HepG2 (cell line): ENCODE results near the gene TNIP1. TPM values are rescaled to one million over a fixed set of nuclear protein-coding genes. Genes with fewer than 3 reads are reported as not detected.

Experiments used
- ATAC-seq: fragments of 200-7000 bp; cut with Tn5 transposase; 3 replicates; pipeline ENCODE4 v1.9.1; 2020; ENCODE audit warnings: mild to moderate bottlenecking, moderate library complexity
- BruUV-seq: library from RNA; stranded (reverse); fragments of 400-500 nt; replicated peaks from 2 replicates; lab custom pipeline; 2021; lab: Mats Ljungman, UMichigan
- CTCF ChIA-PET: fragments of 300-600 bp; formaldehyde crosslinking; extraction: SDS; loops from one replicate; lab custom pipeline; 2021; ENCODE audit warnings: low total read pairs, inconsistent platforms, low intra/inter-chr PET ratio; lab: Yijun Ruan, JAX
- POLR2A ChIA-PET: fragments of 350-600 bp; sonication (Branson Sonifier 250); formaldehyde crosslinking; loops from one replicate; lab custom pipeline; 2020; ENCODE audit warnings: antibody characterized with exemption, inconsistent platforms; lab: Yijun Ruan, JAX
- DNase-seq: peaks from one replicate; pipeline ENCODE4 v3.0.0-alpha.2; 2015; ENCODE audit warnings: low spot score
- FAIRE-seq: peaks from 3 replicates; lab custom pipeline; 2011; peaks lifted over from hg19 to GRCh38; lab: Jason Lieb, UNC
- H2AFZ ChIP-seq: one replicate; pipeline ENCODE4 v1.6.1; 2011; ENCODE audit warnings: low read length, inconsistent platforms
- H3K27ac ChIP-seq: fragments of 300-600 bp; 3 replicates; pipeline ENCODE4 v1.8.0; 2011; ENCODE audit warnings: mixed run types, mild to moderate bottlenecking, mixed read lengths, low read length, inconsistent platforms; ENCODE audit not compliant: insufficient read depth; ENCODE audit errors: extremely low read length
- H3K27me3 ChIP-seq, 2 experiments: fragments of 200-600 bp in 1 of 2; 2 replicates in 1 of 2; 3 replicates in 1 of 2; pipeline versions ENCODE4 v1.6.0 to v1.8.0; 2011; ENCODE audit warnings: low read length in 2 of 2, mild to moderate bottlenecking in 2 of 2, moderate library complexity in 2 of 2, inconsistent platforms in 1 of 2; ENCODE audit not compliant: insufficient read depth in 2 of 2, control insufficient read depth in 1 of 2
- H3K36me3 ChIP-seq, 2 experiments: fragments of 200-600 bp in 1 of 2; replicated peaks in 1 of 2; 2 replicates in 1 of 2; 3 replicates in 1 of 2; pipeline versions ENCODE4 v1.5.1 to v1.8.0; 2011; ENCODE audit warnings: low read length in 2 of 2, inconsistent platforms in 1 of 2; ENCODE audit not compliant: insufficient read depth in 2 of 2, control insufficient read depth in 1 of 2
- H3K4me1 ChIP-seq: 2 replicates; pipeline ENCODE4 v1.5.1; 2012; ENCODE audit warnings: low read length, inconsistent platforms; ENCODE audit not compliant: insufficient read depth
- H3K4me2 ChIP-seq: 2 replicates; pipeline ENCODE4 v1.6.0; 2011; ENCODE audit warnings: low read depth, low read length, inconsistent platforms
- H3K4me3 ChIP-seq, 3 experiments: fragments of 200-600 bp in 1 of 3; sonication (generic), shearing (Covaris generic) in 1 of 3; replicated peaks in 1 of 3; 2 replicates each; pipeline ENCODE4 v1.5.1; 2011 to 2016; ENCODE audit warnings: low read length in 3 of 3, inconsistent platforms in 2 of 3, low read depth in 2 of 3, mild to moderate bottlenecking in 2 of 3, control low read depth in 1 of 3, mixed read lengths in 1 of 3; ENCODE audit not compliant: insufficient read depth in 1 of 3
- H3K79me2 ChIP-seq: one replicate; pipeline ENCODE4 v1.6.1; 2011; ENCODE audit warnings: low read length, inconsistent platforms; ENCODE audit not compliant: insufficient read depth
- H3K9ac ChIP-seq: 2 replicates; pipeline ENCODE4 v1.6.0; 2011; ENCODE audit warnings: mild to moderate bottlenecking, low read depth, low read length, inconsistent platforms; ENCODE audit not compliant: insufficient read depth
- H3K9me3 ChIP-seq: 2 replicates; pipeline ENCODE4 v1.5.1; 2012; ENCODE audit warnings: mild to moderate bottlenecking, low read length
- H4K20me1 ChIP-seq: 2 replicates; pipeline ENCODE4 v1.6.0; 2011; ENCODE audit warnings: inconsistent platforms, mild to moderate bottlenecking, low read length, moderate library complexity; ENCODE audit not compliant: insufficient read depth
- CENPX ChIP-seq: sonication (generic); formaldehyde crosslinking; IDR thresholded peaks from 2 replicates; pipeline ENCODE4 v1.9.0; 2021; ENCODE audit warnings: mild to moderate bottlenecking, missing genetic modification reagents, moderate library complexity
- TCF12 ChIP-seq, 2 experiments: fragments of 450-650 bp in 1 of 2; sonication (generic) in 1 of 2; formaldehyde crosslinking in 1 of 2; IDR thresholded peaks; 2 replicates each; pipeline versions ENCODE4 v1.6.1 to v1.8.0; 2017 to 2022; ENCODE audit warnings: antibody characterized with exemption in 1 of 2, mild to moderate bottlenecking in 1 of 2, missing genetic modification reagents in 1 of 2, moderate library complexity in 1 of 2
- THAP11 ChIP-seq: IDR thresholded peaks from 2 replicates; pipeline ENCODE4 v1.6.1; 2016; ENCODE audit warnings: missing biosample characterization, missing genetic modification reagents
- ZNF776 ChIP-seq: sonication (generic); formaldehyde crosslinking; IDR thresholded peaks from 2 replicates; pipeline ENCODE4 v1.4.0; 2020; ENCODE audit warnings: mild to moderate bottlenecking, missing genetic modification reagents
- WGBS: methylation state at CpG from one replicate; pipeline ENCODE4 v1.1.6; 2017; ENCODE audit warnings: low lambda C conversion rate; 5-methylcytosine and 5-hydroxymethylcytosine counted together
- in situ Hi-C: cut with HindIII; loops from 2 replicates; pipeline ENCODE4 v1.10.0; 2017; ENCODE audit warnings: low pct_unique_long_range_greater_than_20kb; ENCODE audit not compliant: extremely low pct_ligation_motif_present
- intact Hi-C: fragments of 100-400 bp; cut with micrococcal nuclease; formaldehyde crosslinking; loops from one replicate; pipeline ENCODE4 v1.10.0; 2022; ENCODE audit not compliant: unreplicated experiment
- polyA plus RNA-seq, 8 experiments: library from polyadenylated mRNA; depleted of rRNA in 3 of 8; stranded (reverse) in 7 of 8; unstranded in 1 of 8; fragments of >200 nt; fragmentation: Illumina TruSeq in 4 of 8; extraction: Trizol in 4 of 8; gene quantifications; 2 replicates each; pipeline versions ENCODE4 v1.2.1 to v1.2.3, GENCODE V29; 2011 to 2016; ENCODE audit warnings: low read depth in 4 of 8, missing spikeins in 1 of 8, mixed read lengths in 1 of 8; ENCODE audit not compliant: insufficient read depth in 1 of 8
- total RNA-seq, 5 experiments: library from RNA; depleted of rRNA; stranded (reverse); fragments of >200 nt; fragmentation: Illumina TruSeq; extraction: Trizol; gene quantifications; 2 replicates each; pipeline ENCODE4 v1.2.3, GENCODE V29; 2016; ENCODE audit warnings: low read depth in 1 of 5
- TF ChIP-seq, protein P1 (sequence below): sonication (generic); formaldehyde crosslinking; IDR thresholded peaks from 2 replicates; pipeline ENCODE4 v1.4.0; 2020; ENCODE audit warnings: low read depth, mild to moderate bottlenecking, missing genetic modification reagents
- TF ChIP-seq, protein P2 (sequence below): sonication (generic); formaldehyde crosslinking; IDR thresholded peaks from 2 replicates; pipeline ENCODE4 v1.8.0; 2022; ENCODE audit warnings: mild to moderate bottlenecking, missing genetic modification reagents, moderate library complexity
- TF ChIP-seq, protein P3 (sequence below): sonication (generic); formaldehyde crosslinking; IDR thresholded peaks from 2 replicates; pipeline ENCODE4 v1.5.0; 2020; ENCODE audit warnings: mild to moderate bottlenecking, missing genetic modification reagents, moderate library complexity

TNIP1 gene
- total and polyA plus RNA-seq, 2 of the 13 experiments (the other 11 are each of a cell fraction or from before 2014, with no cell fraction given), result 26.2 to 45.9 TPM

DNA sequence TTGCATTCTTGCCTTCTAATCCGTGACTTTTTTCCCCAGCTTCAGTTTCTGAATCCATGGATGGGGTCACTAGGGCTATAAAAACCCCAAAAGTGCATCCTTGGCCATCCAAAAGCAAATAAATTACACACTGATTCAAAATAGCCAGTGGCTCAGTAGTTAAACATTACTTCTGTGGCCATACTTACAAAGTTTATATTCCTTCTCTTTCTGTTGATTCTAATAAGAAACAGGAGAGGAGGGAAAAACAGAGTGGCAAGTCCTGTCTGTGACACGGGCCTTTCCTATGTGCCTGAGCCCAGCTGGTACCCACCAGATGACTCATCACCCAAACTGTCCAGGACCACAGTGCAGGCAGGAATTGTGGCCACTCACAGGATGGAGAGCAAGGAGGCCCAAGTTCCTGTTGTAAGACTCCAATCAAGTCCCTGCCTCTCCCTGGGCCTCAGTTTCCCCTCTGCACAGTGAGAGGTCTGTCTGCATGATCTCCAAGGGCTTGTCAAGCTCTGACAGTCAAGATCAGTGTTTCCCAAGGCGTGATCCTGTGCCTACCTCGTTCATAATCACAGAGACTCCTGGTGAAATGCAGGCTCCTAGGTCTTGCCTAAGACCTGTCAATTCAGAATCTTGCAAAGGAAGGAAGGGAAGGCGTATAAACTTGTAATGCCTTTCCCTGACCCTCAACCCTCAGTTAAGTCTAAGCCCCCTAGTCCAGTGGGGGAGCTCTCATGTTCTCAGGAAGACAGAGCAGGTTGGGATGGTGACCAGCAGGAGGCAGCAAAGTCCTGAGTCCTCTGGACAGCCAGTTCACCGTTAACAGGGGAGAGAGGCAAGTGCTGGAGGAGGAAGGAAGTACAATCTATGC, 29.5 kb downstream of the TNIP1 start (continued):
- TF ChIP-seq THAP11, result peak; percentile 51; the same call in 1 of the 2 replicates

DNA sequence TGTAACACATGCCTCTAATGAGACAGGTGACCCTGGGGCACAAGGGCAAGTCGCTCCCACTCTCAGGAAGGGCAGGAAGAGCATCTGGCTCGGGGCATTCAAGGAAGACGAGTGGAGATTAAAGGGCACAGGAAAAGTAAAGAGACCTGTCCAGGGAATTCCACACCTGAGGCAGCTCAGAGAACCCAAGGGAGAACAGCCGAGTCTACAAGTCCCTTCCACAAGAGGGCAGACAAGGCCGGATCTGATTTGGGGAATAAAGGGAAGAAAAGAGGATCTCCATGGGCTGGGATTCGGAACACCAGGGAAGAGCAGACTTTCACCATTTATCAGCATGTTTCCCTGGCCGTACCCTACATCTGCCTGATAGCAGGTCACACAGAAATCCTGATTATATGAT, 32.3 kb downstream of the TNIP1 start:
- H3K27me3 ChIP-seq, result no peaks in the 10 kb centered on the region
- 81% methylated on average over 7 of the region's 7 CpGs for WGBS
- ATAC-seq (peak; percentile 27), FAIRE-seq (peak; percentile 50), DNase-seq (no peak)
- H4K20me1 ChIP-seq, result peaks cover 3% of the 10 kb centered on the region; the same call in 1 of the 2 replicates
- no peaks in the 10 kb centered on the region for H3K9me3 ChIP-seq
- no peak overlapping the region for H3K4me2 ChIP-seq
- no peak overlapping the region for H3K27ac ChIP-seq
- intact Hi-C loops, result loop anchor here (1.0 kb wide), 1 partner anchor 46 kb away; no protein-coding TSS in a partner anchor
- no TSS peak for BruUV-seq
- H3K9ac ChIP-seq, result no peak overlapping the region
- no peak for TF ChIP-seq ZNF776
- no peak for TF ChIP-seq TCF12 (IDR thresholded peaks at IDR 0.05)
- TF ChIP-seq TCF12 (CRISPR knock-in tag; IDR thresholded peaks at IDR 0.05), result no peak
- no peak for TF ChIP-seq CENPX (CRISPR knock-in tag)
- TF ChIP-seq, protein P1, sequence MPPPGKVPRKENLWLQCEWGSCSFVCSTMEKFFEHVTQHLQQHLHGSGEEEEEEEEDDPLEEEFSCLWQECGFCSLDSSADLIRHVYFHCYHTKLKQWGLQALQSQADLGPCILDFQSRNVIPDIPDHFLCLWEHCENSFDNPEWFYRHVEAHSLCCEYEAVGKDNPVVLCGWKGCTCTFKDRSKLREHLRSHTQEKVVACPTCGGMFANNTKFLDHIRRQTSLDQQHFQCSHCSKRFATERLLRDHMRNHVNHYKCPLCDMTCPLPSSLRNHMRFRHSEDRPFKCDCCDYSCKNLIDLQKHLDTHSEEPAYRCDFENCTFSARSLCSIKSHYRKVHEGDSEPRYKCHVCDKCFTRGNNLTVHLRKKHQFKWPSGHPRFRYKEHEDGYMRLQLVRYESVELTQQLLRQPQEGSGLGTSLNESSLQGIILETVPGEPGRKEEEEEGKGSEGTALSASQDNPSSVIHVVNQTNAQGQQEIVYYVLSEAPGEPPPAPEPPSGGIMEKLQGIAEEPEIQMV (CRISPR knock-in tag), result peak; percentile 98
- TF ChIP-seq, protein P2, sequence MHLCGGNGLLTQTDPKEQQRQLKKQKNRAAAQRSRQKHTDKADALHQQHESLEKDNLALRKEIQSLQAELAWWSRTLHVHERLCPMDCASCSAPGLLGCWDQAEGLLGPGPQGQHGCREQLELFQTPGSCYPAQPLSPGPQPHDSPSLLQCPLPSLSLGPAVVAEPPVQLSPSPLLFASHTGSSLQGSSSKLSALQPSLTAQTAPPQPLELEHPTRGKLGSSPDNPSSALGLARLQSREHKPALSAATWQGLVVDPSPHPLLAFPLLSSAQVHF (CRISPR knock-in tag), result no peak
- TF ChIP-seq, protein P3, sequence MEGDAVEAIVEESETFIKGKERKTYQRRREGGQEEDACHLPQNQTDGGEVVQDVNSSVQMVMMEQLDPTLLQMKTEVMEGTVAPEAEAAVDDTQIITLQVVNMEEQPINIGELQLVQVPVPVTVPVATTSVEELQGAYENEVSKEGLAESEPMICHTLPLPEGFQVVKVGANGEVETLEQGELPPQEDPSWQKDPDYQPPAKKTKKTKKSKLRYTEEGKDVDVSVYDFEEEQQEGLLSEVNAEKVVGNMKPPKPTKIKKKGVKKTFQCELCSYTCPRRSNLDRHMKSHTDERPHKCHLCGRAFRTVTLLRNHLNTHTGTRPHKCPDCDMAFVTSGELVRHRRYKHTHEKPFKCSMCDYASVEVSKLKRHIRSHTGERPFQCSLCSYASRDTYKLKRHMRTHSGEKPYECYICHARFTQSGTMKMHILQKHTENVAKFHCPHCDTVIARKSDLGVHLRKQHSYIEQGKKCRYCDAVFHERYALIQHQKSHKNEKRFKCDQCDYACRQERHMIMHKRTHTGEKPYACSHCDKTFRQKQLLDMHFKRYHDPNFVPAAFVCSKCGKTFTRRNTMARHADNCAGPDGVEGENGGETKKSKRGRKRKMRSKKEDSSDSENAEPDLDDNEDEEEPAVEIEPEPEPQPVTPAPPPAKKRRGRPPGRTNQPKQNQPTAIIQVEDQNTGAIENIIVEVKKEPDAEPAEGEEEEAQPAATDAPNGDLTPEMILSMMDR (CRISPR knock-in tag), result peak; percentile 28
- TF ChIP-seq, all 625 proteins: peak for 2
- in situ Hi-C loops, result loop anchor here (5.0 to 10.0 kb wide), 2 partner anchors 41 to 196 kb away; no protein-coding TSS in a partner anchor
- Histone ChIP-seq H3K4me1 (no peaks in the 10 kb centered on the region), H3K36me3 (peaks cover 43 to 75% of the 10 kb centered on the region in 2 experiments), H2AFZ (no peak overlapping the region), H3K79me2 (no peaks in the 10 kb centered on the region), H3K4me3 (no peak overlapping the region)
- ChIA-PET POLR2A (no interaction called here), CTCF (interaction anchor here (2.1 to 3.3 kb wide), 2 partner anchors 47 to 67 kb away, joined by 13 to 27 read pairs; no protein-coding TSS in a partner anchor)
